ENCODE measurements around the gene ATP2B3. TPM values are rescaled to one million over a fixed set of nuclear protein-coding genes. Genes with fewer than 3 reads are reported as not detected.

The ATP2B3 gene
- total RNA-seq, 4 donors from 2014 or later = 0.13 to 0.37 (median 0.31) TPM; not detected in 1

DNA sequence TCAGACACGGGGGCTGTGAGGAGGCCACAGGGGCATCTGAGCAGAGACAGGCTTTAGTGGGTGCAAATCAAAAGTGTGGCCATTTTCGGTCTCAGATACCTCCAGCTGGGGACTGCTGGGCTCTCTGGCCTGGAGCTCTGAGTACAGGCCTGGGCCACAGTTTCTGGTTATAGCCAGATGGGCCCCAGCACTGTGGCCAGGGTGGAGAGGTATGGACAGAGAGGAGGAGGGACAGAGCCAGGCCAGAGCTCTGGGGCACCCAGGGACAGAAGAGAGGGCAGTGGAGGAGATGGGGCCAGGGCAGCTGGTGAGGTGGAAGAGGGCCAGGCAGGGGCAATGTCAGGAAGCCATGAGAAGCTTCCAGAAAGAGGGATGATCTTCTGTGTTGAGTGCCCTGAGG lies 61.4 kb downstream of the ATP2B3 start:
- no peak for ATAC-seq
- WGBS, 2 donors (ENCODE audit: low coverage in 1 of 2) = 83 to 100% methylated on average over 1 to 2 of the region's 2 CpGs
- no peaks in the 10 kb centered on the region for H3K27me3 ChIP-seq
- TF ChIP-seq EP300 (IDR thresholded peaks at IDR 0.05) = no peak
- TF ChIP-seq, protein P1, sequence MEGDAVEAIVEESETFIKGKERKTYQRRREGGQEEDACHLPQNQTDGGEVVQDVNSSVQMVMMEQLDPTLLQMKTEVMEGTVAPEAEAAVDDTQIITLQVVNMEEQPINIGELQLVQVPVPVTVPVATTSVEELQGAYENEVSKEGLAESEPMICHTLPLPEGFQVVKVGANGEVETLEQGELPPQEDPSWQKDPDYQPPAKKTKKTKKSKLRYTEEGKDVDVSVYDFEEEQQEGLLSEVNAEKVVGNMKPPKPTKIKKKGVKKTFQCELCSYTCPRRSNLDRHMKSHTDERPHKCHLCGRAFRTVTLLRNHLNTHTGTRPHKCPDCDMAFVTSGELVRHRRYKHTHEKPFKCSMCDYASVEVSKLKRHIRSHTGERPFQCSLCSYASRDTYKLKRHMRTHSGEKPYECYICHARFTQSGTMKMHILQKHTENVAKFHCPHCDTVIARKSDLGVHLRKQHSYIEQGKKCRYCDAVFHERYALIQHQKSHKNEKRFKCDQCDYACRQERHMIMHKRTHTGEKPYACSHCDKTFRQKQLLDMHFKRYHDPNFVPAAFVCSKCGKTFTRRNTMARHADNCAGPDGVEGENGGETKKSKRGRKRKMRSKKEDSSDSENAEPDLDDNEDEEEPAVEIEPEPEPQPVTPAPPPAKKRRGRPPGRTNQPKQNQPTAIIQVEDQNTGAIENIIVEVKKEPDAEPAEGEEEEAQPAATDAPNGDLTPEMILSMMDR (IDR thresholded peaks at IDR 0.05) = no peak
- TF ChIP-seq POLR2A (IDR thresholded peaks at IDR 0.05) = no peak
- no peak for TF ChIP-seq POLR2AphosphoS5 (IDR thresholded peaks at IDR 0.05)
- H3K9me3 ChIP-seq = no peaks in the 10 kb centered on the region
- no peak overlapping the region for H3K27ac ChIP-seq
- no peak overlapping the region for H3K4me3 ChIP-seq
- H3K36me3 ChIP-seq = no peaks in the 10 kb centered on the region
- no peaks in the 10 kb centered on the region for H3K4me1 ChIP-seq

DNA sequence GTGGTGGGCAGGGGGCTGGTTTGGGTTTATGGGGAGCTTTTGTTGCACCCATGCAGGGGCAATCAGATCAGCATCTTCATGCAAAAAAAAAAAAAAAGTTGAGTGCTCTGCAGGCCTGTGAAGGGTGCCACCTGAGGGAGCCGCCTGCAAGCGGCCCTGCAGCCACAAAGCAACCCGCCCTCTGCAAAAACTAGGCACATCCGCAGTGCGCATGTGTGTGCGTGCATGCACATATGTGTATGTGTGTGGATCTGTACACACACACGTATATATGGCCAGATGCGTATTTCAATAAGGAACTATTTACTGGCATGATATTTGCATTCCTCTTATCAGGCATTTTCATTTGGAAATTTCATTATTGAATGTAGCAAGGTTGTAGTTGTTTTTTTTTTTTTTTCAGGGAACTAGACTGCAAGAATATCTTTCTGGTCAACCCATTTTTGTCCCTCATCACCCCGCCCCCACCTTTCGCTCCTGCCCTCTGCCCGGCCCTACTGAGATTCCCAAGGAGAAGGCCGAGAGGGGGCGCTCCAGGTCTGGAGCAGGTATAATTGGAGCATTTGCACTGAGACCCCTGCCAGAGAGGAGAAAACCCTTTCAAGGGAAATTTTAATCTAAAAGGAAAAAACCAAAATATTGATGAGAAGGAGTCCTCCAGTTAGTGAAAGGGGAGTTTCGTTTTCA lies 63.4 kb downstream of the ATP2B3 start:
- 81 to 87% methylated on average over 3 to 6 of the region's 14 CpGs for WGBS, 2 donors (ENCODE audit: low coverage in 1 of 2)
- Histone ChIP-seq H3K27me3 (no peaks in the 10 kb centered on the region), H3K4me1 (no peaks in the 10 kb centered on the region), H3K4me3 (no peak overlapping the region), H3K9me3 (no peaks in the 10 kb centered on the region), H3K36me3 (no peaks in the 10 kb centered on the region), H3K27ac (no peak overlapping the region)
- no peak for ATAC-seq
- TF ChIP-seq, protein P1 (IDR thresholded peaks at IDR 0.05) = no peak
- TF ChIP-seq EP300 (IDR thresholded peaks at IDR 0.05) (no peak), POLR2AphosphoS5 (IDR thresholded peaks at IDR 0.05) (no peak), POLR2A (IDR thresholded peaks at IDR 0.05) (no peak)

DNA sequence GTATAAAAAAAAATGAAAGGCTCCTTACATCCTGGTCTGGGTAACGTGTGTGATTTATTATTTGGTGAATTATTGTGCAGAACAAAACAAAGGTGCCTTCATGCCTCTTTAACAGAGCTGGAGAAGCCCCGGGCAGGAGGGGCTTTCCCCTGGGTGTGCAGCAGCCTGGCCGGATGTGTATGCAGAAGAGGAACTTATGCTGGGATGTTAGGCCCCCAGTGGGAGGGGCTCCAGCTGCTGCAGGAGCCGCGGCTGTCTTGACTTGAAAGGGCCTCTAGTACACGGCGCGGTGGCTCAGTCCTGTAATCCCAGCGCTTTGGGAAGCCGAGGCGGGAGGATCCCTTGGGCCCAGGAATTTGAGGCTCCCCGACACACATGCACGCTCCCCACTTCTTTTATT lies 65.5 kb downstream of the ATP2B3 start:
- TF ChIP-seq EP300 (IDR thresholded peaks at IDR 0.05) (no peak), POLR2AphosphoS5 (IDR thresholded peaks at IDR 0.05) (no peak), POLR2A (IDR thresholded peaks at IDR 0.05) (no peak)
- TF ChIP-seq, protein P1 (IDR thresholded peaks at IDR 0.05) = no peak
- no peaks in the 10 kb centered on the region for H3K4me1 ChIP-seq

DNA sequence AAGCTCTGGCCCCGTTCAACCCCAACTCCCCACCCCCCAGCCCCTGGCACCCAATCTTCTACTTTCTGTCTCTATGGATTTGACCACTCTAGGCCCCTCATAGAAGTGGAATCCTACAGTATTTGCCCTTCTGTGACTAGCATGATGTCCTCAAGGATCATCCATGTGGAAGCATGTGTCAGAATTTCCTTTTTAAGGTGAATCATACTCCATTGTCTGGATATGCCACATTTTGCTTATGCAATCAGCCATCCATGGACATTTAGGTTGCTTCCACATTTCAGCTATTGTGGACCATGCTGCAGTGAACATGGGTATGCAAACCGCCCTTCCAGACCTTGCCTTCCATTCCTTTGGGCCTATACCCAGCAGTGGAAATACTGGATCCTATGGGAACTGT lies 66.0 kb downstream of the ATP2B3 start:
- no peaks in the 10 kb centered on the region for H3K27me3 ChIP-seq
- H3K27ac ChIP-seq = no peak overlapping the region
- H3K9me3 ChIP-seq = no peaks in the 10 kb centered on the region
- no peaks in the 10 kb centered on the region for H3K4me1 ChIP-seq
- 80 to 100% methylated on average over 1 of the region's 2 CpGs for whole genome bisulfite sequencing, 2 donors (ENCODE audit: low coverage in 1 of 2)
- peaks cover 0 to 16% of the 10 kb centered on the region in 2 donors for H3K36me3 ChIP-seq
- TF ChIP-seq POLR2A (IDR thresholded peaks at IDR 0.05) = no peak
- no peak for TF ChIP-seq EP300 (IDR thresholded peaks at IDR 0.05)
- TF ChIP-seq POLR2AphosphoS5 (IDR thresholded peaks at IDR 0.05) = no peak
- TF ChIP-seq, protein P1 (IDR thresholded peaks at IDR 0.05) = no peak
- no peak for ATAC-seq
- H3K4me3 ChIP-seq = no peak overlapping the region

More for the DNA sequence above, 65.5 kb downstream of the ATP2B3 start:
- H3K9me3 ChIP-seq = no peaks in the 10 kb centered on the region
- no peaks in the 10 kb centered on the region for H3K27me3 ChIP-seq
- ATAC-seq = no peak
- H3K36me3 ChIP-seq = peaks cover 0 to 11% of the 10 kb centered on the region in 2 donors
- H3K4me3 ChIP-seq = no peak overlapping the region
- H3K27ac ChIP-seq = no peak overlapping the region
- 20 to 61% methylated on average over 1 to 9 of the region's 13 CpGs for WGBS, 2 donors (ENCODE audit: low coverage in 1 of 2)

DNA sequence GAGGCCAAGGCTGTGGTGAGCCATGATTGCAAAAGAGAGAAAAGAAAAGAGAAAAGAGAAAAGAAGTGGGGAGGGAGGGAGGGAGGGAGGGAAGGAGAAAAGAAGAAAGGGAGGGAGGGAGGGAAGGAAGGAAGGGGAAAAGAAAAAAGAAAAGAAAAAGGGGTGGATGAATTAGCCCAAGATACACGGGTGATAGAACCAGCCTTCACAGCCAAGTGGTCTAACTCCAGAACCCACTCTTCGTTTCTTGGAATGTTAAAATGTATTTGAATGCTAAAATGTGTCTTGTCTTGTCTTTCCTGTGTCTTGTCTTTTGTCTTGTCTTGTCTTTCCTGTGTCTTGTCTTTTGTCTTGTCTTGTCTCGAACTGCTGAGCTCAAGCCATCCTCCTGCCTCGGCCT lies 68.4 kb downstream of the ATP2B3 start:
- Histone ChIP-seq H3K27me3 (no peaks in the 10 kb centered on the region), H3K9me3 (no peaks in the 10 kb centered on the region), H3K36me3 (peaks cover 0 to 36% of the 10 kb centered on the region in 2 donors), H3K4me3 (no peak overlapping the region), H3K4me1 (no peaks in the 10 kb centered on the region), H3K27ac (no peak overlapping the region)
- 86 to 96% methylated on average over 3 to 4 of the region's 4 CpGs for WGBS, 2 donors (ENCODE audit: low coverage in 1 of 2)
- ATAC-seq = no peak
- TF ChIP-seq POLR2AphosphoS5 (IDR thresholded peaks at IDR 0.05) (no peak), POLR2A (IDR thresholded peaks at IDR 0.05) (no peak), EP300 (IDR thresholded peaks at IDR 0.05) (no peak)
- TF ChIP-seq, protein P1 (IDR thresholded peaks at IDR 0.05) = no peak
